Measurements from ENCODE around the gene RSRC1.
"Not testable (repeated sequence)": the region's sequence is repeated elsewhere in the genome, so short reads cannot be mapped to it uniquely, and the experiment has no call there.

RSRC1 gene, protein sequence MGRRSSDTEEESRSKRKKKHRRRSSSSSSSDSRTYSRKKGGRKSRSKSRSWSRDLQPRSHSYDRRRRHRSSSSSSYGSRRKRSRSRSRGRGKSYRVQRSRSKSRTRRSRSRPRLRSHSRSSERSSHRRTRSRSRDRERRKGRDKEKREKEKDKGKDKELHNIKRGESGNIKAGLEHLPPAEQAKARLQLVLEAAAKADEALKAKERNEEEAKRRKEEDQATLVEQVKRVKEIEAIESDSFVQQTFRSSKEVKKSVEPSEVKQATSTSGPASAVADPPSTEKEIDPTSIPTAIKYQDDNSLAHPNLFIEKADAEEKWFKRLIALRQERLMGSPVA

DNA sequence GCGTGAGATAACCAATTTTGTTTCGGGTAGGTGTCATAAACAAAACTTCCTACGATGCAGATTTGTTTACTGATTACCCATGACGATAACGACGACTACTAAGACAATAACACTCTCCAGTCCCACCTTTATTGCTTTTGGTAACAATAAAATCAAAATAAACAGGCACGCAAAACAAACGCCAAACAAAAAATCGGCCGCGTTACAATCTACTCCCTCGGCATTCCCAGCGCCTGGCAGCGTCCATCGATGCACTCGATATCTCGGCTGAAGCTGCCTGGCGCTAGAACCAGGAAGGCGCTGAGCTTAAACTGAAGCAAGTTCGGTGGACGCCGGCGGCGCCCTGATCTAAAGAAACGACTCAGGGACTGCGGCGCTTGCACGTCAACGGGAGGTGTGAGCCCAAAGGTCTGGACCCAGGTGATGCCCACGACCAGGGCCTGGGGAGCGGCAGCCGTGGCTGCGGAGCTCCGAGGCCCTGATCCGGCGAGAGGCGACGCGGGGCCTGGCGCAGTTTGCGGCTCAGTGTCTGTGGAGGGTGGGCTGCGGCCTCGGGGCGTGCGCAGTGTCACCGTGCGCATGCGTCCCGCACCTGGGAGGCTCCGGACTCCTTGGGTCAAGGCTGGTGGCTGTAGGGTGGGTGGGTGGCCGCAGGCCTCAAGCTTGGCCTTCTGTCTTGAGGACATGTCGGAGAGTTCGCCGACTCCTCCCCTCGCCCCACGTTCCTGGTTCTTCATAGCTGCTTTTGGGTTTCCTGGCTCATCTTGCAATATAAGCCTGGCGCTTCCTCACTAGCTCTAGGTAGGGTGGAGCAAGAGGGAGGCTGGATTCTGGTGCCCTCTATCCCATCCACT lies at the start of gene RSRC1:
RSRC1 (plus strand) TSS at position 286 of the 854 bp plus-strand sequence. CDS start 12,016 bp downstream, outside the sequence.
- DNase-seq, result peak in 1 of 2 experiments; percentile 62

DNA sequence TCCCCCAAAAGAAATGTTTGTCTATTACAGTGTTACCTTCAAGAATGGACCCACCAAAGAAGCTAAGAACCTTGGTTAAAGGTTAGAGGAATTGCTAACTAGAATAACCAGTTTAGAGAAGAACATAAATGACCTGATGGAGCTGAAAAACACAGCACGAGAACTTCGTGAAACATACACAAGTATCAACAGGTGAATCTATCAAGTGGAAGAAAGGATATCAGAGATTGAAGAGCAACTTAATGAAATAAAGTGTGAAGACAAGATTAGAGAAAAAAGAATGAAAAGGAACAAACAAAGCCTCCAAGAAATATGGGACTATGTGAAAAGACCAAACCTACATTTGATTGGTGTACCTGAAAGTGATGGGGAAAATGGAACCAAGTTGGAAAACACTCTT lies 44.3 kb upstream of the RSRC1 start:
- DNase-seq, result not testable (repeated sequence)

- no peak for DNase-seq
Observed at GRCh38 chr3:158072790-158073189, 37.1 kb upstream of the RSRC1 start.

- DNase-seq, result no peak
Observed at GRCh38 chr3:158074591-158074990, 35.3 kb upstream of the RSRC1 start.

- no peak for DNase-seq
Observed at GRCh38 chr3:158079599-158079998, 30.3 kb upstream of the RSRC1 start.

DNA sequence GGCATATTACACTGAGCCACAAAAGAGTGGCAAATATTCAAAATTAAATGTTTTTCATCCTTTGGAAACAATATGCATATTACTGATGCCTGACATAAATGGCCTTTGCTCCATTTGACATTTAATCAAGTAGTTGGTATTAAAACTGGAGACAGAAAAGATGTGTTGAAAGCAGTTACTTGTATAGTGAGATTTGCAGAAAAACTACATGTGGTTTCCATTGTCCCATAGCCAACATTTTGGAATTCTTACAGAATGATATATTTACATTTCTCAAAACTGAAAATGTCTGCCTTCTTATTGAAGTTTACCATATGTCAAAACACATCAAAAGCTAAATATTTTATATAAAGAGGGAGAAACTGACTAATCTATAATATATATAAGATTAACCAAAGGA lies 25.2 kb upstream of the RSRC1 start:
- no peak for DNase-seq

- DNase-seq, result no peak
Observed at GRCh38 chr3:158085358-158085757, 24.5 kb upstream of the RSRC1 start.

DNA sequence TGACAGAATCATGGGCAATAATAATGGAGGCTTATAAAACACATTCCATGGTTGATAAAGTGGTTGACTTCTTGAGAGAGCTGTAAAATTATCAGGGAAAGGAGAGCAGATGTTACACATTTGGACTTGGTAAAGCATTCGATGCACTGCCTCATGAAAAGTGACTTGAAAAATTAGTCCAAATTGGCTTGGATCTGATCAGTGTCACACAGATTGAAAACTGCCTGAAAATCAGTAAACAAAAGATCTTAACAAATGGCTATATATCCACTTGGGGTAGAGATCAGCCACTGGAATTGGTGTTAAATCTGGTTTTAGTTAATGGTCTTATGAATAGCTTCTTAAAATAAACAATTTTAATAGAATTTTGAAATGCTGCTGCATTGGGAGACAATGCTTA lies 24.0 kb upstream of the RSRC1 start:
- no peak for DNase-seq

DNA sequence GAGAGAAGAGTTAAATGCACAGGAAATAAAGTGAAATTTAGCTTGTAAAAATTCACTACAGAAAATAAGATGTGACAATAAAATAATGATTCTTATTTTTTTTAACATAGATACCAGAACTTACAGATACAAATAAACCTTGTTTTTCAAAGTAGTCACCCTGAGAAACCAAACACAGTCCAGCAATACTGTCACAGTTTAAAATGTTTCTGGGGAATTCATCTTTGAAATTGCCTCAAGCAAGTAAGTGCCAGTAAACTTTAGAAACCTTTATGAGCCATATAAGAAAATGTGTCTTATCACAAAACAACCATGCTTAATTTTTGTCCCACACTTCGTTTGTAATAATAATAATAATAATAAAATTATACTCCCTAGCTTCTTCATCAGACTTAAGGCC lies 23.5 kb upstream of the RSRC1 start:
- DNase-seq, result no peak

- no peak for DNase-seq
Observed at GRCh38 chr3:158086776-158087175, 23.1 kb upstream of the RSRC1 start.

DNA sequence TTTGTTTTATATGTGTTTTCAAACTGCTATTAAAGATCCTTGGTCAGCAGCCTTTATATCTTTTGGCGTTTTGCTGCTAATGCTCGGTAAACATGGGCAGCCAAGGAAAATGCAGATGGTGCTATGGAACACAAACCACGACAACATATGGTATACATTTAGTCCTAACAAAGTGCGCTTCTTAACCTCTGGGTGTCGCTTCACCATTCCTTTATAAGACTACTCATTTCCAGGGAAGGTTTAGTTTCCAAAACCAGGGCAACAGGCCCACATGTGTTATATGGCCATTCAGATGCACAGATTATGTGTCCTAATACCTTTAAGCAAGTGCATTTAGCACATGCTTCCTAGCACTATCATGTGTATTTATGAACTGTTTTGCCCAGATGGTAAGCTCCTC lies 18.4 kb upstream of the RSRC1 start:
- DNase-seq, result no peak

DNA sequence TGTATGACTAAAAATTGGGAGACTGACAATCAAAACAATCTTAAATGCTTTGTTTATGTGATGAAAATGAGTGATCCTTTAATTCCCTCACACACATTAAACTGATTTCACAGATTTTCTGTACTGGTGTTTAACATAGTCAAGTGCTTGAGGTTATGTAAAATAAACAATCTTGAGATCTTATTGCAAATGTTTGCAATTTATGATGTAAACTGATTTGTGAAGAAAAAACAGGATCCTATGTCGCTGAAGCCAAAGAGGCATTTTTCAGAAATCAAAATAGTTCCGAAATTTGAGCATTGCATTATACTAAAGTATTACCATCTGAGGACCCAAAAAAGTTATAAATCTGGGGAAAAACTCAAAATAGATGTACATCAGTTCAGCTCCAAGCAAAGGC lies 16.4 kb upstream of the RSRC1 start:
- no peak for DNase-seq

GRCh38 chr3:158094235-158095110 lies 15.4 kb upstream of the RSRC1 start:
- DNase-seq, result no peak

DNA sequence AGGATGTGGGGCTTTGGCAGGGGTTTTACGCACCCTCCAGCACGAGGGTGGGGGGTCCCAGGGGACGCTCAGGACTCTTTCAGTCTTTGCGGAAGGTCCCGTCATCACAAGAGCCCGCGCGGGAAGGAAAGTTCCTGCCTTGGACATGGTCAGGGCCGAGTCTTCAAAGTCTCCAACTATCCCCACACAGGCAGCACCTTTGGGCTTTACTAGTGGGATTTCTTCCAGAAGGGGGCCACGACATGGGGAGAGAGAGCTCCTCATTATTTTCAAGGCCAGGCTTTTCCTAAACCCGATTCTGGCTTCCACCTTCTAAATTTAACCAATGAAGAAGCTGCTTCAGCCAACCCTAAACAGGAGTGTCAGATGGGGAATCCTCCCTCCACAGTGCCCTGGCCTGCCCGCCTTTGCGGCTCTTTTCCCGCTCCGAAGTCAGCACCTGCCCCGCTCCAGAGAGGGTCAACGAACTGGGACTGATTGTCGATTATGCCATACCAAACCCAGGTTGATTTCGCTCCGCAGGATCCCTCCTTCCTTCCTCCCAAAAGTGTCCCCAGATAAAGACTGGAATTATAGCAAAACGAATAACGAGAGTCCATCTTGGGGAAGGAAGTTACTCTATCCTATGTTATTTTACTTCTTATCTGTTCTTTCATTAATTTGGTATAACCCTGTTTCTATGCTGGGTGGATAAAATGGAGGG lies 14.6 kb upstream of the RSRC1 start:
- no peak for DNase-seq

- no peak for DNase-seq
Observed at GRCh38 chr3:158095814-158096704, 13.8 kb upstream of the RSRC1 start.

DNA sequence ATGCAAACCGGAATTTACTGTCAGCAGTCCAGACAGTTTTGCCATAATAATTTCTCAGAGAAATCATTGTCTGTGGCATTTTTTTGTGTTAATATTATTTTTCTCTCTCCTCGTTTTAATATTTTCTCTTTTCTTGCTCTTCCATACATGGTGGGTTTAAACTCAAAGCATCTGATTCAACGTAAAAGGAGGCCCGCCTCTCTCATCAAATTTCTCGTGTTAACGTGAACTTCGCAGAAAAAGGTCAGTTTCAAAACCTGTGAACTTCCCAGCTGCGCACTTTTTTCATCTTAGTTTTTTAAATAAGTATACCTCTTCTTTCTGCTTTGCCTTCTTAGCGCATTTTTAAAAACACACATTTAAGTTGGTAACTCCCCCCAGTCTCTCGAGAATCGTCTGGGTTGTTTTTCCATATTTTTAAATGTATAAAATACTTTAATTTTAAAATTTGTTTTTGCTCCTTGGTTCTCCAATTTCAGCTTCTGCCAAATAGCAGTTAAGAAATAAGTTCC lies 12.8 kb upstream of the RSRC1 start:
- DNase-seq, result no peak

GRCh38 chr3:158097593-158098308 lies 12.1 kb upstream of the RSRC1 start:
- DNase-seq, result no peak

- no peak for DNase-seq
Observed at GRCh38 chr3:158098309-158098639, 11.6 kb upstream of the RSRC1 start.

DNA sequence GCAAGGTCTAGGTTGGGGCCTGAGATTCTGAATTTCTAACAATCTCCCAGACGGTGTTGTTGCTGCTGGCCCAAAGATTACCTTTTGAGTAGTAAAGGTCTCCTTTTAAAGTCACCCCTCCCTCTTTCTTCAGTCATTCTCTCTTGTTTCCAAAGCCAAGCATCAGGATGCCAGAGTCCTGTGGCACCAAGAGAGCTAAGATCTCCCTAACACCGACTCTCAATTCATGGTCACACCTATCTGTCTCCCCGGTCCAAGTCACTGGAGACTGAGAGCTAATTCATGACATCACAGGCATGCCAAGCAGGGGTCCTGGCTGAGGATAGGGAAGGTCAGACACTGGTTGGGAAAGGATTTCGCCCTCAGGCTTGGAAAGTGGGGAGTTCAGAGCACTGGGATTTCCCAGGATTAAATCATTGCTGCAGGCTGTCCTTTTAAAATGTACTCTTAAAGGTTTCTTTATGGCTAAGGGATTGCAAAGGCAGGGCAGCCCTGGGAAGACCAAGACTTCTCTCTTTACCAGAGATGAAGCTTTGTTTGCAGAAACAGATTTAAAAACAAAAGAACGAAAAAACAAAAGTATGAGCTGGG lies 11.0 kb upstream of the RSRC1 start:
- DNase-seq, result no peak

DNA sequence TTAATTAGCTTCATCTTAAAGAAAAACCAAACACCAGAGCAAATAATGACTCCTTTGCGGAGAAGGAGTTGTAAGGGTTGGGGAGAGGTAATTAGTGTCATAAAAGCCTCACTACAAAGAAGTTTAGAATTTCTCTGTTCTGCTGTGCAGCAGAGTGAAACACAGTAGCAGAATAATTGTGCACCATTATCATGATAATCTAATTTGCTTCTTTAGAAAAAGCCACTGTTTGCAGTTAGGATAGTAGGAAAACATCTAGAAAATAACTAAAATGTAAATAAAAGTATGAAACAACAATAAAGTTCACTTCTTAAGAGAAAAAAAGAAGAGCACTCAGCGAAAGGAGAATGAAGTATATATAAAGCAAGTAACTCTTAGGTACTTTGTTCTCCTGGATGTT lies 9.2 kb upstream of the RSRC1 start:
- DNase-seq, result no peak

Measured in cerebellar nuclear complex (tissue), 1 donor.